ENCODE data around the gene TBATA.
"Not testable (repeated sequence)": the region's sequence is repeated elsewhere in the genome, so short reads cannot be mapped to it uniquely, and the experiment has no call there.

- not testable (repeated sequence) for TF ChIP-seq POLR2A (IDR thresholded peaks at IDR 0.05; ENCODE audit: extremely low read depth, insufficient read length); MYC (IDR thresholded peaks at IDR 0.05; ENCODE audit: low read depth, low read length); CTCF (IDR thresholded peaks at IDR 0.05; ENCODE audit: low read depth, low read length); MAX (IDR thresholded peaks at IDR 0.05; ENCODE audit: low read depth, low read length)
Measured at GRCh38 chr10:70770516-70770915, 14.7 kb downstream of the TBATA start.
